GM18861 (cell line): ENCODE results near the gene HAGHL.
"Not testable (repeated sequence)": the region's sequence is repeated elsewhere in the genome, so short reads cannot be mapped to it uniquely, and the experiment has no call there.

Experiments used
- ATAC-seq: cut with Tn5 transposase; IDR thresholded peaks from one replicate; pipeline ENCODE4 v1.9.1; 2021; ENCODE audit not compliant: unreplicated experiment

Gene HAGHL

DNA sequence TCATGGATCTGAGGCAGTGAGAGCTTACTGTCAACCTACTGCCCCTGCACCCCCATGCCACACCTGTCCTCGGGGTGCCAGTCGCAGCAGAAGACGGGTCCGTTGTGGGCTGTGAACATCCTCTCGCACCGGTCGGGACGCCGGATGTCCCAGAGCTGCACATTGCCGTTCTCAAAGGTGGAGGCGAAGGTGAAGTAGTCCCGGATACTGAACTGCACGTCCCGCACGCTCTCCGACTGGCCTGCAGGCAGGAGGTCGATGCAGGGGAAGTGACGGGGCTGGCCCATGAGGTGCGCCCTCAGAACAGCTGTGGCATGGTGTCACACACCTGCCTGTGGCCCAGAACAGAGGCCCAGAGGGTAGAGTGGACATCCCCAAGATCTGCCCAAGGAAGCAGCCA, 39.4 kb upstream of the HAGHL start:
- ATAC-seq: no peak

DNA sequence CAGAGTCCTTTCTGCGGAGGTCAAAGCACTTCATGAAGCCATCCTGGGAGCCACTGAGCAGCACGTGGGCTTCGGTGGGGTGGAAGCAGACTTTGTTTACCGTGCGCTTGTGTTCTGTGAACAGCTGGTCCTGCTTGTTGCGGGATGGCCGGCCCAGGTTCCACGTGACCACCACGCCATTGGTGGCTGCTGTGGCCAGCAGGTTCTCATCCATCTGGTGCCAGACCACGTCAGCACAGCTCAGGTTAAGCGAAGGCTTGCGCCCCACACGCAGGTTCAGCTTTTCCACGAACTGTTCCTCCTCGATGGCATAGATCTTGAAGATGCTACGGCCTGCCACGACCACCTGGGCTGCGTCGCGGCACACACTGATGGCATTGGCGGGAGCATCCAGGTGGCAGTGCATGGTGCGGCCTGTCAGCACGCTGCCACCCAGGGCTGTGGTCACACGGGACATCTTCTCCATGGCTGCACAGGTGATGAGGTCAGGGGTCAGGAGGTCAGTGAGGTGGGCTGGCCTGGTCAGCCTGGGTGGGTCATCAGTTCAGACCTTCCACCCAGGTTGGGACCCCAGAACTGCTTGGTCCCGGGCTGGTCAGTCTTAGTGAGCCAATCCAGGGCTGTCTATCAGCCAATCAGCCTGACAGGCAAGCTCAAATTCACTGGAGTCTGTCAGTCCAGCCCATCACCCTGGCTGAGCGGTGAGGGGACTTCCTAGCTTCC, 37.6 kb upstream of the HAGHL start:
- no peak for ATAC-seq

- not testable (repeated sequence) for ATAC-seq
These were observed 35.7 kb upstream of the HAGHL start for GRCh38 chr16:691242-691641.

DNA sequence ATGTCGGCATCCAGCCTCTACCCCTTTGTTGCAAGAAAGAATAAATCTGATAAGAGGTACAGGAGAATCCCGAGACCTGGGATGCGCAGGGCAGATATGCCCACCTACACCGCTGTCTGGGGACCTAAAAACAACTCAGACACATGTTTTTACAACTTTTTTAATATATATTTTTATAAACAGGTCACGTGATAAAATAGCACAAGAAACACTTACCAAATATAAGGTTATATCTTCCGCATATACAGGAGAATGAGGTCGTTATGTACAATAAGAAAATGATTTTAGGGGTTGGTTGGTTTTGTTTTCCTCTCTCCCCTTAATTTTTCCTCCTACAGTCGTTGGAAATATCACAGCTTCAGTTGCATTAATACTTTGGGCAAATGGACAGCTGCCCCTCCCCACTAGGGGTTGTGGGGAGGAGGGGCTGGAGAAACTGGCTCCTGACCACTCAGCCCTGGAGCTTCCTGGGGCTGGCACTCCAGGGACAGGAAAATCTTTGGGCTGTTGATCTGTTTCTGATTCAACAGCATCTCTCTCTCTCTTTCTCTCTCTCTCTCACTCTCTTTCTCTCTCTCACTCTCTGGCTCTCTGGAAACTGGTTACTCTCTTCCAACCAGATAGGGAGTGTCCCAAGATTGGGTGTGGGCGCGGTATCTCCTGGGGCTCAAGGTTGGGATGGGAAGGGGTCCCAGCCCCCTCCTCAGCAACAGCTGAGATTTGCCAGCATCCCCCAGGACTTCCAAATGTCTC, 34.4 kb upstream of the HAGHL start:
- ATAC-seq: no peak

DNA sequence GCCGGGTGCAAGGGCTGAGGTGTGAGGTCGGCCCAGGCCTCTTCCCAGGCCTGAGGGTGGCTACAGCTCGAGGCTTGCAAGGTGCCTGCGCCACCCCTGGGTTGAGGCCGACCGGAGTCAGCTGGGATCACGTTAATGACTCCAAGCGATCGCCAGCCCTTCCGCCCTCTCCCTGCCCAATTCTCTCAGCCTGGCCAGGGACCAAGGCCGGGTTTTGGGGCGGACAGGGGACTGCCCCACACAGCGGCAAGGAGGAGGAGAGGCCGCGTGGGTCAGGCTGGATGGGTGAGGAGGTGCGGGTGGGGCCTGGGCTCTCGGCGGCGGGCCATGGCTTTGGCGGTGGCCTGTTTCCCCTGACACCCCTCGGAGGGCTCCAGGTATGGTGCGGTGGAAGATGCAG, 33.5 kb upstream of the HAGHL start:
- ATAC-seq: no peak

GRCh38 chr16:693766-694165, 33.1 kb upstream of the HAGHL start:
- ATAC-seq: no peak

DNA sequence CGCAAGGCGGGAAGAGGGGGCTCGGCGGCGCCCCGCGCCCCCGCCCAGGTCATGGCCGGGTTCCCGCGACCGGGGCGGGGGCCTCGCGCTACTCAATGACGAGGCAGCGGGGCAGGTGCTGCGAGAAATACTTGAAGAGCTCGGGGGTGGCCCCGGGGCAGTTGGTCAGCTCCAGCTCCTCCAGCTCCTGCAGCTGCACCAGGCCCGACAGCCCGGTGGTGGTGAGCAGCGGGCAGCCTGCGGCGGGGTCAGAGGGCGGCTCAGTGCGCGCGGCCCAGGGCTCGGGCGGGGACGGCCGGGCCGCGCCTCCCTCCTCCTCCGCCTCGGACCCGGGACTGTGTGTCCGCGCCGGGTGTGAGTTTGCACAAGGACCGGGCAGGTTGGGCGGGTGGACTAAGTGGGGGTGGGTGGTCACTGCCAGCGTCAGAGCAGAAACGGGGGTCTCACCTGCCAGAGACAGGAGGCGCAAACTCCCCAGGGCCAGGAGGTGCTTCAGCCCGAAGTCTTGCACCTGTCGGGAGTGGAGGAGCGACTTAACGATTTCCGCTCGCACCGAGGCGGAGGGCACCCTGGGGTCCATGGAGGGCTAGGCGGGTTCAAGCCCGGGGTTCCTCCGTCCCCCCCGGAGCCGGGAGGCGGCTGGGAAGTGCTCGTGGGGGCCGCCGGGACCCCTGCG, 32.6 kb upstream of the HAGHL start:
- ATAC-seq: no peak

- ATAC-seq: no peak
These were observed 32.0 kb upstream of the HAGHL start for GRCh38 chr16:694863-695354.

GRCh38 chr16:695355-696089, 31.4 kb upstream of the HAGHL start:
- no peak for ATAC-seq

DNA sequence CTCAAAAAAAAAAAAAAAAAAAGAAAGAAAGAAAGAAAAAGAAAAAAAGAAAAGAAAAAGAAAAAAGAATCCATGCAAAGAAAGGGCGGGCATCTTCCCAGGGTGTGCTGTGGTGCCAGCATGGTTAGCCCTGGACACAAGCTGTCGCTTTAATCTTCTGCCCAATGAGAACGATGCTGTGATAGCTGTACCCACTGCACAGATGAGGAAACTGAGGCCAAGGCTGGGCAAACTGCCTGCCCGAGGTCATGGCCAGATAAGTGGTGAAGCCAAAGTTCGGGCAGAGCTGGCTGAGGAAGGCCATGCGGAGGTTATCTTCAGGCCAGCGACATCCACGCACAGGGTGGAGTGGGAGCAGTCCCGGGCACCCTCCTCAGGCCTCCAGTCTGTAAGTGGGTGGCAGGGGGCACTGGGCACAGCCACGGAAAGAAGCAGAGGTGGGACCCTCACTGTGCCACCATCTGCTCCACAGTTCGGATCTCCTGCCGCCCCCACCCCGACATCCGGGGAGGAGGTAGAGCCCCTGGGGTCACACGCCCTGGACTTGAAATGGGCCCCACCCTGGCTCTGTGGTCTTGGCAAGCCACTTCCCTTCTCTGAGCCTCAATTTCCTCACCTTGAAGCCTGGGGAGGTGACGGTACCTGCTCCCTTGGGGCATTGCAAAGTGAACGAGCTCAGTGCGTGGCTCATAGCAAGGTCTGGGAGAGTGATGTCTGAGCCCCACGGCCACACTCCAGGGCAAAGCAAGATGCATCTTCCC, 27.8 kb upstream of the HAGHL start:
- ATAC-seq: no peak

DNA sequence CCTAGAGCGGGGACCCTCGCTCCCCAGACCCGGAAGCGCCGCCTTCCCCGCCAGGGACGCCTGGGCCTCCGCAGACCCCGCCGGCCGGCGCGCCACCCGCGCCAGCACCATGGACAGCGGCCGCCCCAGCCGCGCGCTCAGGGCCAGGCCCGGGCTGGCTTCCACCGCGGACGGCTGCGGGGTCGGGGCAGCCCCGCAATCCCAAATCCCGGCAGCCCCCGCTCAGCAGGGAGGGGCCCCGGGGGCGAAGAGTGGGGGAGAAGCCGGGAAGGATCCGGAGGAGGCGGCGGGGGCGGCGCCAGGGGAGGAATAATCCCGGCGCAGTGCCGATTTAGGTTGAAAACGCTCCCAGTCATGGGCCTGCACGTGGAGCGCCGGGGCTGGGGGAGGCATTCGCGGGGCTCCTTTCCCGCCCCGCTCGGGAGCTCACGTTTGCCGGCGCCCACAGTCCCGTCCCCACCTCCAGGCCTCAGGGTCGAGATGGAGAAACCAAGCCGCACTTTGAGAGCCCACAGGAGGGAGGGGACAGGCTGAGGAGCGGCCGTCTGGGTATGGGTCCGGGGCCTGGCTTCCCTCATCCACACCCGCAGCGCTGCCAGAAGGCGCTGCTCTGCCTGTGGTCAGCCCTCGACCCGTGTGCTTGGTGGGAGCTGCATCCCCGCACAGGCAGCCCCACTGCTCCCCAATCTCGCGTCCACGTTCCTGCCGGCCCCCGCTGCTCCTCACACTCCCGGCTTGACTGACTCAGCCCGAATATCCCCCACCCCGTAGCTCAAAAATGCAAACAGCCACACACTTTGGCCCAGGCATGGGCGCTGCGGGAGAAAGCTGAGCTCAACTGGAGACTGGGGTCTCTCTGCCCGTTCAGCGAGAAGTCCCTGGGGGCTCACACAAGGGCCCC, 26.0 kb upstream of the HAGHL start:
- no peak for ATAC-seq

- no peak for ATAC-seq
These were observed 24.6 kb upstream of the HAGHL start for GRCh38 chr16:702341-702740.

DNA sequence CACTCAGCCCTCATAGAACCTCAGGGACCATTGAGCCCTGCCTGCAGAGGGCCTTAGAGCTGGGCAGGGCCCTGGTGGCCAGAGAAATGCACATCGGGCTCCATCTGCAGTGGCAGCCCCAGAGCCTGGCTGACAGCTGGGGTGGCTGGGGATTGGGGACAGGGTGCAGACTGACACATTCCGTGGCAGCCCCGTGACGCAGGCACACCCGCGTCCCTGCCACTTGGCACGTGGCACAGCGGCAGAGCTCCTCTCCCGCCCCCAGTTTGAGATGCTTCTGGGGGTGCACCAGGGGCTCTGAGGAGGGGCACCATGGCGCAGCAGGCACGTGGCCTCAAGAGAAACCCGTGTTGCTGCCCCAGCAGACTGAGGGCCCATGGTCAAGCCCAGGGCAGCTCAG, 23.5 kb upstream of the HAGHL start:
- no peak for ATAC-seq

GRCh38 chr16:704047-704446, 22.9 kb upstream of the HAGHL start:
- ATAC-seq: no peak

DNA sequence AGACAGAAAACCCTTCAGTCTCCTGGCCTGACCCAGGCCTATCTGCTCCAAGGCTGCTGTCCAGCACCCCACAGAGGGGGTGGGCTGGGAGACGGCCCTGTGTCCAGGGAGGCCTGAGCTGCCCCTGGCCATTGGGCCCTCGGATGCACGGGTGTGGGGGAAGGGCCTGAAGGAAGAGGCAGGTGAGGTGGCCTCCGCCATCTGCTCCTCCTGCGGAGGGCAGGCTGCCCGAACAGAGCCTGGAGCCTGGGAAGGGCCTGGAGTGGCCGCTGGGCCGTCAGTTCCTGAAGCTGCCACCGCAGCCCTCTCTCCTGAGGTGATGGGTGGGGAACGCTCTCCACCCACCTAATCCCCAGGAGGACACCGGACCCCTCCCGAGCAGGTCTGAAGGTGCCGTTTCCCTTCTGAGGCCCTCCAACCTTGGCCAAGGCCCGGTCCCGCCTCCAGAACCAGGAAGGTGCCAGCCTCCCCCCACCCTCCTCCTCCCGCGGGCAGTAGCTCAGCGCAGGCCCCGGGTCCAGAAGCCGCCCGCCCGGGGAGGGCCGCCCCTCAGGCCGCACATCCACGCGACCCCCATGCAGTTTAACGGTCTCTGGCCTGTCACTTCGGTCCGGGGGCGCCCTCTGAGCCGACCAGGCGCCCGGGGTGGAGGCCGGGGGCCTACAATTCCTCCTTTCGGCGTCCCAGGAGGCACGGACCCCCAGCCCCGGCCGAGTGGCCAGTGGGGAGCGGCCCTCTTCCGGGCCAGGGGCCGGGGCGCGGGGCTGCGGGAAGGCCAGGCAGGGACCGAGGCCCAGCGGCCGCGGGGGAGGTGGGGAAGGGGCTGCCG, 22.1 kb upstream of the HAGHL start:
- ATAC-seq: no peak

GRCh38 chr16:705431-706188, 21.3 kb upstream of the HAGHL start, which contains the start of gene FBXL16:
TSS of gene FBXL16 (minus strand) at chr16:705801. CDS start at chr16:697405, 8,396 bp downstream.
- no peak for ATAC-seq

DNA sequence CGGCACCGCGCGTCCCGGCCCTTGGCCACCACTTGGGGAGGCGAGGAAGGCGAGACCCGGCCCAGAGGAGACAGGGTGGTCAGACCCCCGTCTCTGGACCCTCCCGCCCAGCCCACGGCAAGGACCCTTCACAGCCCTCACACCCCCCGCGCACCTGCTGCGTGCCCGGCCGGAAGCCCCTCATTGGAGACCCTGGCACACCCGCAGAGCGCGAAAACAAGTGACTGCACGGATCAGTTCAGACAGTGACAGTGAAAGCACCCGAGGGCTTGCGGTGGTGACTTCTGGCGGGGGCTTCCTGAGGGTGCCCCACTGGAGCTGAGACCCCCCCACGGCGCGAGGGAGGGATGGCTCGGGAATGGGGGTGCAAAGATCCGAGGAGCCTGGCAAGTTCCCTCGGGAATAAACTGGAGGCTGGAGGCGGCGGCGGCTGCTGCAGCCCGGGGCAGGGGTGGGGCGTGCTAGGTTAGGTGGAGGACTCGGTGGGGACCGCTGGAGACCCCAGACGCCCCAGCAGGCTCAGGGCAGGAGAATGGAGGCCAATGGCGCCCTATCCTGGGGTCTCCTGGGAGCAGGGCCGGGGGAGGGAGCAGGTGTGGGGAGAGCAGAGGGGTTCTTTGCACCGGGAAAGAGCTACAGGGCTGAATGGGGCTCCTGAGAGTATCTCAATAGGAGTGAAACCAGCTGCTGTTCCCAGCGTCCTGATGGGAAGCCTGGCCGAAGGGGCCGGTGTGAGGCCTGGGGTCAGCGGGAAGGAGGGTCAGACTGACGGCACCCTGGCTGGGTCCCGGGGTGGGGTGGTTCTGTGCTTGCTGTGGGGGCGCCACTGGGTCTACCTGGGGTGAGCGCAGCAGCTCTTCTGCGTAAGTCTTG, 20.5 kb upstream of the HAGHL start:
- no peak for ATAC-seq
